Measurements from ENCODE around the gene E2F2.

- TF ChIP-seq EZH2 (IDR thresholded peaks at IDR 0.05; ENCODE audit: insufficient read depth, poor library complexity, severe bottlenecking), result no peak
- TF ChIP-seq EZH2phosphoT487 (IDR thresholded peaks at IDR 0.05; ENCODE audit: insufficient read depth, low read depth), result no peak
These were observed 30.2 kb upstream of the E2F2 start for GRCh38 chr1:23561076-23561812.
